HepG2 (cell line): ENCODE results near the gene TNFAIP3.

Experiments
- CEBPB ChIP-seq: IDR thresholded peaks from 2 replicates; pipeline ENCODE4 v1.6.1; 2011; ENCODE audit warnings: low read depth, low read length, improper control_type of control experiment, borderline replicate concordance
- CTCF ChIP-seq: sonication (generic); formaldehyde crosslinking; IDR thresholded peaks from 2 replicates; pipeline ENCODE4 v1.5.0; 2020; ENCODE audit warnings: mild to moderate bottlenecking, missing genetic modification reagents, moderate library complexity
- NBN ChIP-seq: fragments of 450-650 bp; conservative IDR thresholded peaks from 2 replicates; pipeline ENCODE4 v1.6.1; 2017
- USF2 ChIP-seq, 2 experiments: sonication (generic) in 1 of 2; formaldehyde crosslinking in 1 of 2; IDR thresholded peaks; 2 replicates each; pipeline versions ENCODE4 v1.5.1 to v1.6.1; 2011 to 2020; ENCODE audit warnings: borderline replicate concordance in 1 of 2, low read depth in 1 of 2, low read length in 1 of 2, mild to moderate bottlenecking in 1 of 2, missing genetic modification reagents in 1 of 2, moderate library complexity in 1 of 2
- ZNF263 ChIP-seq: sonication (generic); formaldehyde crosslinking; IDR thresholded peaks from 2 replicates; pipeline ENCODE4 v1.4.0; 2020; ENCODE audit warnings: missing genetic modification reagents

- TF ChIP-seq USF2 (IDR thresholded peaks at IDR 0.05; ENCODE audit: low read depth, low read length) (no peak), USF2 (CRISPR knock-in tag; IDR thresholded peaks at IDR 0.05; ENCODE audit: borderline replicate concordance) (no peak), CTCF (CRISPR knock-in tag) (no peak), NBN (no peak), CEBPB (no peak), ZNF263 (CRISPR knock-in tag) (no peak)
Measured at GRCh38 chr6:137915790-137916189, 48.7 kb downstream of the TNFAIP3 start.
